H1 (cell line): Measurements from ENCODE around the gene TTYH2.

Source experiments
- CHD2 ChIP-seq: IDR thresholded peaks from 2 replicates; pipeline ENCODE4 v1.6.1; 2012; ENCODE audit warnings: low read length, improper control_type of control experiment
- CTCF ChIP-seq, 3 experiments: IDR thresholded peaks; 1 replicate in 2 of 3; 2 replicates in 1 of 3; pipeline versions ENCODE4 v1.5.1 to v1.6.1; 2011; ENCODE audit warnings: low read length in 3 of 3, mild to moderate bottlenecking in 3 of 3, inconsistent platforms in 2 of 3, low read depth in 1 of 3, moderate library complexity in 1 of 3; ENCODE audit not compliant: insufficient read depth in 1 of 3; ENCODE audit errors: control extremely low read depth in 1 of 3
- E2F6 ChIP-seq: IDR thresholded peaks from 2 replicates; pipeline ENCODE4 v1.6.1; 2012; ENCODE audit warnings: inconsistent platforms
- EGR1 ChIP-seq: IDR thresholded peaks from 2 replicates; pipeline ENCODE4 v1.6.1; 2011; ENCODE audit warnings: low read depth, low read length, borderline replicate concordance
- GTF2F1 ChIP-seq: IDR thresholded peaks from 2 replicates; pipeline ENCODE4 v1.6.1; 2012; ENCODE audit warnings: low read depth, low read length, improper control_type of control experiment, borderline replicate concordance
- PHF8 ChIP-seq: fragments of 200-600 bp; sonication (generic); conservative IDR thresholded peaks from 2 replicates; pipeline ENCODE4 v1.7.1; 2012; ENCODE audit warnings: low read depth, mild to moderate bottlenecking, inconsistent platforms, low read length, moderate library complexity
- POLR2A ChIP-seq, 2 experiments: IDR thresholded peaks; 1 replicate in 1 of 2; 2 replicates in 1 of 2; pipeline ENCODE4 v1.6.1; 2011; ENCODE audit warnings: low read depth in 2 of 2, low read length in 2 of 2, mild to moderate bottlenecking in 2 of 2; ENCODE audit errors: control extremely low read depth in 1 of 2
- POLR2AphosphoS5 ChIP-seq: IDR thresholded peaks from 2 replicates; pipeline ENCODE4 v1.6.1; 2011; ENCODE audit warnings: low read depth, low read length
- SRF ChIP-seq: IDR thresholded peaks from 2 replicates; pipeline ENCODE4 v1.6.1; 2011; ENCODE audit warnings: mild to moderate bottlenecking, low read depth, low read length, moderate library complexity
- SUZ12 ChIP-seq: fragments of 200-600 bp; sonication (generic); IDR thresholded peaks from 2 replicates; pipeline ENCODE4 v1.6.1; 2012; ENCODE audit warnings: mild to moderate bottlenecking, inconsistent platforms, low read length, moderate library complexity, mixed read lengths
- TCF12 ChIP-seq: IDR thresholded peaks from 2 replicates; pipeline ENCODE4 v1.6.1; 2011; ENCODE audit warnings: low read depth, mild to moderate bottlenecking, low read length
- USF2 ChIP-seq: IDR thresholded peaks from 2 replicates; pipeline ENCODE4 v1.6.1; 2011; ENCODE audit warnings: low read length, improper control_type of control experiment
- YY1 ChIP-seq: IDR thresholded peaks from 2 replicates; pipeline ENCODE4 v1.6.1; 2011; ENCODE audit warnings: low read depth, mild to moderate bottlenecking, low read length

GRCh38 chr17:74253036-74253435 lies 39.7 kb downstream of the TTYH2 start:
- TF ChIP-seq E2F6 (no peak), POLR2AphosphoS5 (no peak), POLR2A (IDR thresholded peaks at IDR 0.05; ENCODE audit: control extremely low read depth in 1 of 2, low read depth in 2 of 2, low read length in 2 of 2) (no peak), EGR1 (no peak), TCF12 (no peak), GTF2F1 (no peak), CTCF (IDR thresholded peaks at IDR 0.05; ENCODE audit: control extremely low read depth in 1 of 3, insufficient read depth in 1 of 3, low read depth in 1 of 3, low read length in 3 of 3) (no peak), PHF8 (no peak), YY1 (no peak), USF2 (no peak), SRF (no peak), SUZ12 (no peak), CHD2 (no peak)
